Right lobe of liver (tissue), 6 donors: ENCODE results near the gene NGF. TPM values are rescaled to one million over a fixed set of nuclear protein-coding genes. Genes with fewer than 3 reads are reported as not detected.

Source experiments
- ATAC-seq, 4 donors: fragments of 200-7000 bp; cut with Tn5 transposase; one replicate each; pipeline ENCODE4 v1.9.1; 2020; ENCODE audit warnings: mild to moderate bottlenecking in 4 of 4, moderate library complexity in 4 of 4
- DNase-seq, 3 donors: peaks; one replicate each; pipeline ENCODE4 v3.0.0-alpha.2; 2020
- H3K27ac ChIP-seq, 3 donors: fragments of 200-600 bp; one replicate each; pipeline ENCODE4 v1.8.0; 2022
- H3K27me3 ChIP-seq, 2 donors: fragments of 200-600 bp; one replicate each; pipeline ENCODE4 v1.8.0; 2022
- H3K36me3 ChIP-seq, 4 donors: fragments of 200-600 bp; sonication (generic) in 1 of 4; one replicate each; pipeline versions ENCODE4 v1.5.1 to v1.8.0; 2017 to 2022; ENCODE audit warnings: control low read depth in 1 of 4
- H3K4me1 ChIP-seq, 4 donors: fragments of 200-600 bp; sonication (generic) in 1 of 4; one replicate each; pipeline versions ENCODE4 v1.5.1 to v1.8.0; 2017 to 2022; ENCODE audit warnings: control low read depth in 1 of 4
- H3K4me3 ChIP-seq, 3 donors: fragments of 200-600 bp; one replicate each; pipeline ENCODE4 v1.8.0; 2022
- H3K9me3 ChIP-seq, 4 donors: fragments of 200-600 bp; sonication (generic) in 1 of 4; one replicate each; pipeline versions ENCODE4 v1.5.1 to v1.8.0; 2017 to 2022; ENCODE audit warnings: control low read depth in 1 of 4
- CTCF ChIP-seq, 4 donors: fragments of 200-600 bp in 3 of 4; fragments of 450-650 bp in 1 of 4; IDR thresholded peaks; one replicate each; pipeline versions ENCODE4 v1.5.1 to v1.8.0; 2016 to 2022; ENCODE audit warnings: antibody characterized with exemption in 4 of 4, mild to moderate bottlenecking in 2 of 4
- POLR2A ChIP-seq: fragments of 450-650 bp; IDR thresholded peaks from one replicate; pipeline ENCODE4 v1.6.1; 2017; ENCODE audit warnings: antibody characterized with exemption, mild to moderate bottlenecking
- WGBS: methylation state at CpG from one replicate; pipeline ENCODE4 v1.1.6; 2018; ENCODE audit warnings: low coverage, low lambda C conversion rate; ENCODE audit not compliant: insufficient coverage; ENCODE audit errors: missing lambda C conversion rate; 5-methylcytosine and 5-hydroxymethylcytosine counted together
- intact Hi-C, 2 donors: fragments of 100-400 bp; cut with DNase I; formaldehyde crosslinking; loops; one replicate each; pipeline versions ENCODE4 v1.11.2 to v1.14.1; 2022
- total RNA-seq, 6 experiments: library from RNA; depleted of rRNA in 2 of 6; stranded (reverse); fragments of >200 nt in 2 of 6; fragmentation: NEBNext Ultra II Directional in 3 of 6; extraction: Animal tissue kit (Norgen Biotek cat#: 25700) in 3 of 6; gene quantifications; one replicate each; pipeline versions ENCODE4 v1.1.0 to v1.2.4, GENCODE V29; 2016 to 2023
- donor health status: DM: no; HTN: yes; CAD: no.
- donor health status: DM: no; HTN: no; CAD: no.
- donor health status: DM: no; HTN: no; CAD: no.
- donor health status: DM: no; HTN: yes; CAD: no.
- donor health status: DM: no; HTN: yes; CAD: no.

The NGF gene
- total RNA-seq, 6 experiments from 2014 or later: 0.22 to 1.3 (median 0.49) TPM

GRCh38 chr1:115258302-115258866 is 79.7 kb downstream of the NGF start:
- H3K27ac ChIP-seq: no peak overlapping the region
- H3K9me3 ChIP-seq: no peaks in the 10 kb centered on the region

GRCh38 chr1:115257591-115257990 is 80.5 kb downstream of the NGF start:
- Histone ChIP-seq H3K4me3 (no peak overlapping the region), H3K9me3 (no peaks in the 10 kb centered on the region), H3K27ac (no peak overlapping the region), H3K4me1 (no peaks in the 10 kb centered on the region), H3K27me3 (no peaks in the 10 kb centered on the region), H3K36me3 (no peaks in the 10 kb centered on the region)
- no peak for ATAC-seq
- intact Hi-C loops: no loop called here
- no peak for TF ChIP-seq CTCF (IDR thresholded peaks at IDR 0.05)
- no peak for TF ChIP-seq POLR2A
- DNase-seq: no peak

More at GRCh38 chr1:115258302-115258866, 79.7 kb downstream of the NGF start:
- H3K27me3 ChIP-seq: no peaks in the 10 kb centered on the region
- intact Hi-C loops: no loop called here
- no peaks in the 10 kb centered on the region for H3K36me3 ChIP-seq
- ATAC-seq (no peak), DNase-seq (no peak)
- no peak overlapping the region for H3K4me3 ChIP-seq
- TF ChIP-seq CTCF (IDR thresholded peaks at IDR 0.05) (no peak), POLR2A (no peak)
- H3K4me1 ChIP-seq: no peaks in the 10 kb centered on the region
- WGBS: 34% methylated on average over 3 of the region's 3 CpGs

GRCh38 chr1:115255154-115255553 is 82.9 kb downstream of the NGF start:
- Histone ChIP-seq H3K4me3 (no peak overlapping the region), H3K9me3 (no peaks in the 10 kb centered on the region), H3K27me3 (no peaks in the 10 kb centered on the region), H3K4me1 (no peaks in the 10 kb centered on the region), H3K27ac (no peak overlapping the region), H3K36me3 (no peaks in the 10 kb centered on the region)
- 67% methylated on average over 1 of the region's 1 CpG for WGBS
- no peak for ATAC-seq
- TF ChIP-seq CTCF (IDR thresholded peaks at IDR 0.05) (no peak), POLR2A (no peak)
- intact Hi-C loops: no loop called here
- no peak for DNase-seq

DNA sequence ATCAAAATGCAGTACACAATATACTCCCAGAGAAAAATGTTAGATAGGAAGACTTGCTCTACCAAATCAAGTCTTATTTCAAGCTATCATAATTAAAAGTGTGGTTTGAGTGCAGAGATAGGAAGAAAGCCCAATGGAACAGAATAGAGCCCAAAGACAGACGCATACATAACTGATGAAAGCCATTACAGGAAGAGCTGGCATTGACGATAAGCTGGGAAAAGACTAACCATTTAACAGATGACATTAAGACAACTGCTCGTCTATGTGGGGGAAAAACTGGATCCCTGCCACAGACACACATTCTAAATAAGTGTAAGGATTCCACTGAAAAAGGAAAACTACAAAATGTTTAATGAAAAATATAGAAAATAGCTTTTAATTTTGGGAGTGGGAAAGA is 85.5 kb downstream of the NGF start:
- Histone ChIP-seq H3K4me3 (no peak overlapping the region), H3K4me1 (no peaks in the 10 kb centered on the region), H3K27ac (no peak overlapping the region), H3K9me3 (no peaks in the 10 kb centered on the region), H3K27me3 (no peaks in the 10 kb centered on the region), H3K36me3 (no peaks in the 10 kb centered on the region)
- TF ChIP-seq CTCF (IDR thresholded peaks at IDR 0.05): no peak
- no peak for TF ChIP-seq POLR2A
- DNase-seq: no peak
- ATAC-seq: no peak
- intact Hi-C loops: no loop called here
- 45% methylated on average over 3 of the region's 3 CpGs for WGBS

- intact Hi-C loops: no loop called here
- Histone ChIP-seq H3K9me3 (no peaks in the 10 kb centered on the region), H3K4me3 (no peak overlapping the region), H3K27me3 (no peaks in the 10 kb centered on the region), H3K27ac (no peak overlapping the region), H3K4me1 (no peaks in the 10 kb centered on the region), H3K36me3 (no peaks in the 10 kb centered on the region)
- TF ChIP-seq POLR2A: no peak
- TF ChIP-seq CTCF (IDR thresholded peaks at IDR 0.05): no peak
- 36% methylated on average over 2 of the region's 2 CpGs for WGBS
- ATAC-seq (no peak), DNase-seq (no peak)
These were observed 86.2 kb downstream of the NGF start for GRCh38 chr1:115251856-115252255.
